ENCODE results near the gene NRARP. TPM values are rescaled to one million over a fixed set of nuclear protein-coding genes. Genes with fewer than 3 reads are reported as not detected.

Gene NRARP
- total RNA-seq, 1 donor from 2014 or later, result 9.9 TPM

DNA sequence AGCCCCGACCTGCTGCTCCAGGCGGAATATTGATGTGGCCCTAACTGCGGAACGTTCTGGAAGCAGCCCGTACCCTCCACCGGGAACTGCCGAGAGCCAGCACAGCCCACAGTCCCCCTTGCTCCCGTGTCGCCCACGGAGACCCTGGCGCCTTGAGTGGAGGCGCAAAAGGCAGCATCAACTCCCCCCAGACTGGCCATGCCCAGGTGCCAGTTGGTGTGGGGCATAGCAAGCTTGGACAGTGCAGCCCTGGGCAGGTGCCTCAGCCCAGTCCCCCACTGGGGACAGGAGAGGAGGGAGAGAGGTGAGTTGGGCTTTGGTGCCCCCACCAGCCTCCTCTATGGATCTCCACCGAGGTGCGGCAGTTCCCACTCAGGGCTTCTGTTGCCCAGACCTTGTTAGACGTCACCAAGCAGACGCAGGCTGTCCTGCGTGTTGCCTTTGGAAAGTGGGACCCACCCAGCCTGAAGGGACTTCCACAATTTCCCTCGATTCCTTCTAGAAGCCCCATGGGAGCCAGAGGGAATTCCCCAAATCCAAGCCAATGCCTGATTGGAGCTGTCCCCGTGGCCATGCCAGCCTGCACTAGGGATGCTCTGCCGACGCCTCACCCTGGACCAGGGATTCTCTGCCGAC is 19.8 kb upstream of the NRARP start:
- no peak for DNase-seq

- DNase-seq, result no peak
Measured at GRCh38 chr9:137320555-137321384, 18.7 kb upstream of the NRARP start.

- DNase-seq, result no peak
Measured at GRCh38 chr9:137319739-137320551, 17.9 kb upstream of the NRARP start.

GRCh38 chr9:137319011-137319738 is 17.1 kb upstream of the NRARP start:
- no peak for DNase-seq

GRCh38 chr9:137318602-137319001 is 16.5 kb upstream of the NRARP start:
- DNase-seq, result no peak

GRCh38 chr9:137317718-137318511 is 15.8 kb upstream of the NRARP start:
- no peak for DNase-seq

DNA sequence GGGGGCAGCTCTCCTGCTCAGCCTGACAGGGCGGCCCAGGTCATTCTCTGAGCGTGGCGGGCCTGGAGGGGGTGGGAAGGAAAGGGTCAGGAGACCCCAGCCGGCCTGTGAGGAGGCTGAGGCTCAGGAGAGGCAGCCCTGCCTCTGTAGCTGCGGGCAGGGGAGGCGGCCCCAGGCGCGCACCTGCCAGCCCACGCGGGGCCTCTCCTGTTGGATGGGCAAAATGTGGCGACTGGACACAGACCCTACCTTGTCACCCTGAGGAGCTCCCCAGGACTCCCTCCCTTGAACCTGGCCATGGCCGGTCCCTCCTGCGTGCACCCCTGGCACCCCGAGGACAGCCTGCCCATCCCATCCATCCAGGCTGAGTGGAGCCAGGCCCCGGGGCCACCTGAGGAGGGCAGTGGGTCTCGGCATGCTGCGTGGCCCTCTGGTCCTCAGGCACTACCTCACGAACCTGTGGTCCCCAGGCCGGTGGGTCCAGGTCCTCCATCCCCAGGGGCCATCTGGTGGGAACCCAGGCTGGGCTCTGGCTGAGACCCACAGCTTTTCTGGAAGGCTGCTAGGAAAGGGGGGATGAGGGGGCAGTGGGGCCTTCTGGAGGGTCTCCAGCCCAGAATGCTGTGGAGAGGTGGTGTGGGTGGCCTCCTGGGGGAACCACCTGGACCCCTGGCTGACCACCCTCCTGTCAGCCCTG is 15.1 kb upstream of the NRARP start:
- no peak for DNase-seq

GRCh38 chr9:137316012-137316981 is 14.2 kb upstream of the NRARP start:
- no peak for DNase-seq

DNA sequence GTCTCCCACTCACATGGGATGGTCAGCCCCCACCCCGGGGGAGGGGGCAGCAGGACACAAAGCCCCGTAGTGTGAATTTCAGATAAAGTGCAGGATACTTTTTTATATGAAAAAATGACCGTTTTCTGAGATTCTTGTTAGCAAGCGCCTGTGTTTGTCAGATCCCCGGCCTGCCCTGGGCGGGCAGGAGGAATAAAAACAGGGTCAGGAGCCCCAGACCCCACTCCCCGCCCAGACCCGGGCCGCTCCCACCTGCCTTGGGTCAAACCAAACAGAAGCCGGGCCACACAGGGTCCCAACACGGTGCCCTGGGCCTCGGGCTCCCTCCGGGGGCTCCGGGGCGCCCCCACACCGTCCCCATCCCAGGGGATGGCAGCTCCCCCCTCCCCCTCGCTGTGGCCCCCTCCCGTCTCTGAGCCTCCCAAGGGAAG is 13.5 kb upstream of the NRARP start:
- DNase-seq, result no peak

- DNase-seq, result no peak
Measured at GRCh38 chr9:137314561-137315560, 12.8 kb upstream of the NRARP start.

DNA sequence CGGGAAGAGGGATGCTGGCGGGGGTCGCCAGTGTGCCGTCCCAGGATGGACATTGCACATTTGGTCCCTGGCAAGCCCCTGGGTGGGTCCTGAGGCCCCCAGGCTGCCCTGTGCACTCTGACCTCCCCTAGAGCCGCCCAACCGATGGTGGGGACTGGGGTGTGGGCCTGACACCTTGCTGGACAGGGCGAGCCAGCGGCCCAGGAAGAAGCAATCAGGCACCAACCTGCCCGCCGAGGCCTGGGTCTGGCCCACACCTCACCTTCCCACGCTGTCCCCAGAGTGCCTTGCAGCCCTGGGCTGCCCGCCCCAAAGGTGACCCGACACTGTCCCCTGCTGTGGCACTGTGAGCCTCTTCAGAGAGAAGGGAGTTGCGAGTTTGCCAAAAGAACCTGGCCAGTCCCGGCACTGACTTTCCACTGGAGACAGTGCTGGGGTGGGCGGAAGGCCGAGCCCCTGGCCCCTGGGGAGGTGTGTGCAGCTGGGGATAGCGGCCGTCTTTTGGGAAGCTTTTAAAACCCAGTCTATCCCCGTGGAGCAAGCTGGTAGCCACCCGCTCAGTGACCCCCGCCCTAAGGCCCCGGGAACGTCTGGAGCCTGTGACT is 12.0 kb upstream of the NRARP start:
- DNase-seq, result no peak

DNA sequence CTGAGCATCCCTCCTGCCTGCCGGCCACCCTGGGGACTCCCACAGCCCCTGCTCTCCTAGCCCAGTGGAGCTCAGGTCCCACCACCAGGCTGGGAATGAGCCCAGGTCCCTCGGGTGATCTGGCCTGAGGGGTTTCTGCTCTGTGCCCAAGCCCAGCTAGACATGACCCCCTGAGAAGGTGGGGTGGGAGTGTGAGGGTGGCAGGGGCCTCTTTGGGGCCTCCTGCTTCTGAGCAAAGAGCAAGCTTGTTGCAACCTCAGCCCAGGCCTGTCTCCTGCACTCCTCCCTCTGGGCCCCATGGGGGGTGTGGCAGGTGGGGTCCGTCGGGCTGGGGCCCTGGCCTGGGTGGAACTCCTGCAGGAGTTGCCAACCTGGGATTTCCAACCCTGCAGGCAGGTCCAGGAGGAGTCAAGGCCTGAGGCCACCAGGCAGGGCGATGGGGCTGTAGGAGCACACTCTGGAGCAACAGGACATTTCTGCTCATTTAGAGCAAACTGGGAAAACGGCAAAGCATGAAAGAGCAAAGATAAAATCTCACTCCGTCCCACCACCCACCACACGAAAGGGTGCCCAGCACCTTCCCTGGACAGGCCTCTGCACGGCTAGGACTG is 11.4 kb upstream of the NRARP start:
- DNase-seq, result no peak

- no peak for DNase-seq
Measured at GRCh38 chr9:137312852-137313325, 10.8 kb upstream of the NRARP start.

DNA sequence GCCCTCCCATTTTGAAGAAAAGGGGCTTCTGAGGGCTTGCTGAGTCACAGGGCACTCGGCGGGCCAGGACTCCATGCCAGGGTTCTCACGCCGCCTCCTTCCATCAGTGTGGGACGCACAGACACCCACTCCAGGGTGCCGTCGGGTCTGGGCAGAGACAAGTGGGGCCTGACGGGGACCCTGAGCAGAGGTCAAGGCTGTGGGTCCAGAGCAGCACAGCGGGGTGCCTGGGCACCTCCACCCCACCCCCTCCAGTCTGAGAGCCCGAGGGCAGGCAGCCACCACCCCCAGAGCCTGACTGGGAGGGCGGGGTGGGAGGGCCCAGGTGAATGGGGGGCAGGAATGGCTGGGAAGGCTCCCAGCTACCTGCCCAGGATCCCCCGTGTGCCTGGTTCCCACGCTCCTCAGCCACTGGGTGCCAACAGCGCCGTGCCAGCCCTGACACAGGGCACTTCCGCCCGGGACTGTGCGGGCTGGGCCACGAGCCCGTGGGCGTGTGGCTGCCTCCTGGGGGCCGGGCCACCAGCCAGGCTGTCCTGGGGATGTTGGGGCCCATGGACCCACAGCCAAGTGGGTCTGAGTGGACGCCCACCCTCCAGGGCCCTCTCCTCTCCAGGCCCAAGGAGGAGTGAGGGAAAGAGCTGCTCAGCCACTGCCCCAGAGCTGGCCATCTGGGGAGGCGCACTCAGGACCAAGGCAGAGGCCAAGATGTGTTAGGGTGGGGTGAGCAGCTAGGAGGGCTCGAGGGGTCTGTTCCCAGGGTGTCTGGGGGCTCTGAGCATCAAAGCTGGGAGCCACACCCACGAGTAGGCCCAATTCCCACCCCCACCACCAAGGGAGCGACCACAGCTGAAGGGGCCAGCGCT is 10.1 kb upstream of the NRARP start:
- DNase-seq, result no peak

GRCh38 chr9:137311171-137311985 is 9.3 kb upstream of the NRARP start:
- no peak for DNase-seq

Data from skin of body (tissue), 2 donors.